HepG2 (cell line): ENCODE results near the gene THAP6.

Experiments
- ARNT ChIP-seq: fragments of 450-650 bp; IDR thresholded peaks from 2 replicates; pipeline ENCODE4 v1.6.1; 2017
- FOXJ3 ChIP-seq: sonication (generic); formaldehyde crosslinking; IDR thresholded peaks from 2 replicates; pipeline ENCODE4 v1.4.0; 2020; ENCODE audit warnings: missing genetic modification reagents, mild to moderate bottlenecking, borderline replicate concordance
- FOXP1 ChIP-seq, 2 experiments: fragments of 450-650 bp in 1 of 2; IDR thresholded peaks; 2 replicates each; pipeline ENCODE4 v1.6.1; 2017 to 2018; ENCODE audit warnings: antibody characterized with exemption in 1 of 2
- GABPA ChIP-seq, 2 experiments: IDR thresholded peaks; 2 replicates each; pipeline ENCODE4 v1.6.1; 2011 to 2016; ENCODE audit warnings: low read depth in 2 of 2, low read length in 1 of 2, missing biosample characterization in 1 of 2, missing genetic modification characterization in 1 of 2
- NFE2L2 ChIP-seq: fragments of 150-350 bp; IDR thresholded peaks from 2 replicates; pipeline ENCODE4 v1.6.1; 2014; ENCODE audit warnings: low read length
- PHF5A ChIP-seq: IDR thresholded peaks from one replicate; pipeline ENCODE4 v1.6.1; 2018; ENCODE audit warnings: low read depth, missing genetic modification reagents; ENCODE audit not compliant: unreplicated experiment
- TAF1 ChIP-seq: sonication (generic); formaldehyde crosslinking; IDR thresholded peaks from 2 replicates; pipeline ENCODE4 v1.4.0; 2020; ENCODE audit warnings: missing genetic modification reagents
- ZNF24 ChIP-seq: fragments of 450-650 bp; IDR thresholded peaks from 2 replicates; pipeline ENCODE4 v1.6.1; 2017; ENCODE audit warnings: antibody characterized with exemption, mild to moderate bottlenecking
- ZNF30 ChIP-seq: sonication (generic); formaldehyde crosslinking; IDR thresholded peaks from 2 replicates; pipeline ENCODE4 v1.5.0; 2020; ENCODE audit warnings: mild to moderate bottlenecking, missing genetic modification reagents
- ZNF670 ChIP-seq: sonication (generic); formaldehyde crosslinking; IDR thresholded peaks from 2 replicates; pipeline ENCODE4 v1.8.0; 2022; ENCODE audit warnings: mild to moderate bottlenecking, missing genetic modification reagents, borderline replicate concordance
- TF ChIP-seq, protein P1 (sequence below): sonication (generic); formaldehyde crosslinking; IDR thresholded peaks from 2 replicates; pipeline ENCODE4 v1.9.0; 2021; ENCODE audit warnings: missing genetic modification reagents, borderline replicate concordance
- TF ChIP-seq, protein P2 (sequence below): sonication (generic); formaldehyde crosslinking; IDR thresholded peaks from 2 replicates; pipeline ENCODE4 v1.5.0; 2020; ENCODE audit warnings: mild to moderate bottlenecking, missing genetic modification reagents, moderate library complexity
- TF ChIP-seq, protein P3 (sequence below): IDR thresholded peaks from 2 replicates; pipeline ENCODE4 v1.6.1; 2012; ENCODE audit warnings: inconsistent platforms
- TF ChIP-seq, protein P4 (sequence below): IDR thresholded peaks from 2 replicates; pipeline ENCODE4 v1.6.1; 2016

DNA sequence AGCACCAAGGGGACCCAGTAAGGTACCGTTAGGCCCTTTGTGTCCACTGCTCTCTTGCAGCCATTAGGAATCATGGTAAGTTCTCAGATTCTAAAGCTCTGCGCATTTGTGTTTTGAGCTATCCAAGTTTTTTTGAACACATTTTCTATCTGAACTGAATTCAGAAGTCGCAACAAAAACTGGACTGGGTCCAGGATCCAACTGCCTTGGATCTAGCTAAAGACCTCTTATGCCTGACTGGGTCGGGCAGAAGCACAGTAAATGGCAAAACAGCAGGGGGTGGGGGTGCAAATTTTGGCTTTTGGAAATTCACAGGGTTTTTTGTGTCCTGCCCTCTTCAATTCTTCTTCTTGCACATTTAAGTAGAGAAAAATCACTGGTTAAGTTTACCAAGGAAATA, 30.1 kb upstream of the THAP6 start:
- TF ChIP-seq ZNF670 (CRISPR knock-in tag): no peak
- no peak for TF ChIP-seq ZNF30 (CRISPR knock-in tag)
- TF ChIP-seq PHF5A: no peak
- TF ChIP-seq GABPA (IDR thresholded peaks at IDR 0.05; ENCODE audit: low read depth, low read length): no peak
- TF ChIP-seq GABPA (CRISPR knock-in tag; IDR thresholded peaks at IDR 0.05; ENCODE audit: low read depth): no peak
- TF ChIP-seq, protein P1, sequence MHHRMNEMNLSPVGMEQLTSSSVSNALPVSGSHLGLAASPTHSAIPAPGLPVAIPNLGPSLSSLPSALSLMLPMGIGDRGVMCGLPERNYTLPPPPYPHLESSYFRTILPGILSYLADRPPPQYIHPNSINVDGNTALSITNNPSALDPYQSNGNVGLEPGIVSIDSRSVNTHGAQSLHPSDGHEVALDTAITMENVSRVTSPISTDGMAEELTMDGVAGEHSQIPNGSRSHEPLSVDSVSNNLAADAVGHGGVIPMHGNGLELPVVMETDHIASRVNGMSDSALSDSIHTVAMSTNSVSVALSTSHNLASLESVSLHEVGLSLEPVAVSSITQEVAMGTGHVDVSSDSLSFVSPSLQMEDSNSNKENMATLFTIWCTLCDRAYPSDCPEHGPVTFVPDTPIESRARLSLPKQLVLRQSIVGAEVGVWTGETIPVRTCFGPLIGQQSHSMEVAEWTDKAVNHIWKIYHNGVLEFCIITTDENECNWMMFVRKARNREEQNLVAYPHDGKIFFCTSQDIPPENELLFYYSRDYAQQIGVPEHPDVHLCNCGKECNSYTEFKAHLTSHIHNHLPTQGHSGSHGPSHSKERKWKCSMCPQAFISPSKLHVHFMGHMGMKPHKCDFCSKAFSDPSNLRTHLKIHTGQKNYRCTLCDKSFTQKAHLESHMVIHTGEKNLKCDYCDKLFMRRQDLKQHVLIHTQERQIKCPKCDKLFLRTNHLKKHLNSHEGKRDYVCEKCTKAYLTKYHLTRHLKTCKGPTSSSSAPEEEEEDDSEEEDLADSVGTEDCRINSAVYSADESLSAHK (CRISPR knock-in tag): no peak
- TF ChIP-seq NFE2L2: no peak
- no peak for TF ChIP-seq FOXJ3 (CRISPR knock-in tag)
- TF ChIP-seq, protein P2, sequence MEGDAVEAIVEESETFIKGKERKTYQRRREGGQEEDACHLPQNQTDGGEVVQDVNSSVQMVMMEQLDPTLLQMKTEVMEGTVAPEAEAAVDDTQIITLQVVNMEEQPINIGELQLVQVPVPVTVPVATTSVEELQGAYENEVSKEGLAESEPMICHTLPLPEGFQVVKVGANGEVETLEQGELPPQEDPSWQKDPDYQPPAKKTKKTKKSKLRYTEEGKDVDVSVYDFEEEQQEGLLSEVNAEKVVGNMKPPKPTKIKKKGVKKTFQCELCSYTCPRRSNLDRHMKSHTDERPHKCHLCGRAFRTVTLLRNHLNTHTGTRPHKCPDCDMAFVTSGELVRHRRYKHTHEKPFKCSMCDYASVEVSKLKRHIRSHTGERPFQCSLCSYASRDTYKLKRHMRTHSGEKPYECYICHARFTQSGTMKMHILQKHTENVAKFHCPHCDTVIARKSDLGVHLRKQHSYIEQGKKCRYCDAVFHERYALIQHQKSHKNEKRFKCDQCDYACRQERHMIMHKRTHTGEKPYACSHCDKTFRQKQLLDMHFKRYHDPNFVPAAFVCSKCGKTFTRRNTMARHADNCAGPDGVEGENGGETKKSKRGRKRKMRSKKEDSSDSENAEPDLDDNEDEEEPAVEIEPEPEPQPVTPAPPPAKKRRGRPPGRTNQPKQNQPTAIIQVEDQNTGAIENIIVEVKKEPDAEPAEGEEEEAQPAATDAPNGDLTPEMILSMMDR (CRISPR knock-in tag): no peak
- TF ChIP-seq, protein P3, sequence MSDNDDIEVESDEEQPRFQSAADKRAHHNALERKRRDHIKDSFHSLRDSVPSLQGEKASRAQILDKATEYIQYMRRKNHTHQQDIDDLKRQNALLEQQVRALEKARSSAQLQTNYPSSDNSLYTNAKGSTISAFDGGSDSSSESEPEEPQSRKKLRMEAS: no peak
- TF ChIP-seq ARNT: no peak
- TF ChIP-seq, protein P4, sequence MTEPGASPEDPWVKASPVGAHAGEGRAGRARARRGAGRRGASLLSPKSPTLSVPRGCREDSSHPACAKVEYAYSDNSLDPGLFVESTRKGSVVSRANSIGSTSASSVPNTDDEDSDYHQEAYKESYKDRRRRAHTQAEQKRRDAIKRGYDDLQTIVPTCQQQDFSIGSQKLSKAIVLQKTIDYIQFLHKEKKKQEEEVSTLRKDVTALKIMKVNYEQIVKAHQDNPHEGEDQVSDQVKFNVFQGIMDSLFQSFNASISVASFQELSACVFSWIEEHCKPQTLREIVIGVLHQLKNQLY: no peak
- no peak for TF ChIP-seq FOXP1 (IDR thresholded peaks at IDR 0.05)
- TF ChIP-seq FOXP1 (CRISPR knock-in tag; IDR thresholded peaks at IDR 0.05): no peak
- no peak for TF ChIP-seq TAF1
- TF ChIP-seq ZNF24: no peak
